ENCODE results near the gene INPP4B. TPM values are rescaled to one million over a fixed set of nuclear protein-coding genes. Genes with fewer than 3 reads are reported as not detected.

INPP4B gene
- total and polyA plus RNA-seq, 2 of the 4 experiments (the other 2 are of a cell fraction), result 1.8 to 14.0 TPM

- Histone ChIP-seq H3K56ac (ENCODE audit: extremely low read depth, insufficient read depth, low read length) (no peak overlapping the region), H4K20me1 (ENCODE audit: insufficient read depth, low read length) (no peaks in the 10 kb centered on the region), H3K27ac (ENCODE audit: insufficient read depth, low read length) (peak overlapping the region; percentile 13; the same call in 1 of the 2 replicates), H3K4ac (ENCODE audit: low read depth, low read length) (peak overlapping the region; percentile 48; the same call in 1 of the 2 replicates), H3K27me3 (ENCODE audit: control insufficient read depth, insufficient read depth, low read length) (no peaks in the 10 kb centered on the region), H3K9me1 (ENCODE audit: insufficient read depth, low read length) (peaks cover 5% of the 10 kb centered on the region), H3K9ac (ENCODE audit: low read depth, low read length) (no peak overlapping the region), H4K8ac (ENCODE audit: low read depth in 2 of 2, low read length in 2 of 2) (peak overlapping the region in 1 of 2 experiments; percentile 57; a peak in 1 of 4 replicates), H3K79me1 (ENCODE audit: low read depth in 1 of 2, low read length in 2 of 2) (no peaks in the 10 kb centered on the region), H3K36me3 (ENCODE audit: control insufficient read depth, insufficient read depth, low read length) (no peaks in the 10 kb centered on the region), H3K4me3 (ENCODE audit: insufficient read depth, low read depth, low read length) (no peak overlapping the region), H4K5ac (ENCODE audit: low read depth, low read length) (peak overlapping the region; percentile 63; the same call in 1 of the 2 replicates), H2BK120ac (ENCODE audit: low read depth, low read length) (peak overlapping the region; percentile 73; the same call in 1 of the 2 replicates), H3K14ac (replicated peaks; ENCODE audit: low read depth, low read length) (peak overlapping the region; percentile 86), H2BK5ac (ENCODE audit: low read depth, low read length, poor library complexity, severe bottlenecking) (peak overlapping the region; percentile 73), H2AFZ (replicated peaks; ENCODE audit: low read length, poor library complexity) (no peak overlapping the region), H3K4me2 (ENCODE audit: low read depth, low read length) (no peak overlapping the region), H3K4me1 (ENCODE audit: control insufficient read depth, insufficient read depth, low read length) (peaks cover 4% of the 10 kb centered on the region; the same call in 1 of the 2 replicates), H2BK20ac (ENCODE audit: low read depth, low read length) (no peak overlapping the region), H4K91ac (ENCODE audit: insufficient read depth, low read depth, low read length) (peak overlapping the region; percentile 66; the same call in 1 of the 2 replicates), H3K23ac (ENCODE audit: low read depth, low read length) (no peak overlapping the region), H2BK15ac (ENCODE audit: low read depth, low read length) (no peak overlapping the region; the same call in 2 of the 3 replicates), H2AK5ac (ENCODE audit: low read depth, low read length) (peak overlapping the region; percentile 75; the same call in 1 of the 2 replicates), H3K18ac (ENCODE audit: low read depth, low read length) (peak overlapping the region; percentile 81; the same call in 1 of the 2 replicates), H3K9me3 (ENCODE audit: control insufficient read depth, insufficient read depth, low read length) (no peaks in the 10 kb centered on the region), H2AK9ac (replicated peaks; ENCODE audit: low read depth, low read length, poor library complexity) (no peak overlapping the region)
- ChIA-PET POLR2A (ENCODE audit: unreplicated experiment) (no interaction called here), CTCF (no interaction called here)
- WGBS, 2 experiments (ENCODE audit: extremely low coverage in 2 of 2, insufficient read length in 1 of 2), result no CpG with 5 or more reads among the region's 4 CpGs
- in situ Hi-C loops (cut with MboI; ENCODE audit: low sequenced_read_pairs), result no loop called here
- dilution Hi-C loops (cut with HindIII; ENCODE audit: low sequenced_read_pairs, unreplicated experiment), result no loop called here
- TF ChIP-seq SMC3 (IDR thresholded peaks at IDR 0.05; ENCODE audit: low read depth, low read length) (no peak), BHLHE40 (IDR thresholded peaks at IDR 0.05; ENCODE audit: low read depth, low read length) (no peak), RFX5 (IDR thresholded peaks at IDR 0.05; ENCODE audit: low read depth, low read length) (no peak), RCOR1 (IDR thresholded peaks at IDR 0.05; ENCODE audit: insufficient replicate concordance, low read length) (no peak), USF2 (IDR thresholded peaks at IDR 0.05; ENCODE audit: low read depth, low read length) (no peak), ELK1 (IDR thresholded peaks at IDR 0.05; ENCODE audit: borderline replicate concordance, low read depth, low read length) (no peak), MAZ (IDR thresholded peaks at IDR 0.05; ENCODE audit: borderline replicate concordance, low read depth, low read length) (no peak), POLR2A (IDR thresholded peaks at IDR 0.05; ENCODE audit: low read depth, low read length) (no peak), CHD1 (IDR thresholded peaks at IDR 0.05; ENCODE audit: low read depth, low read length) (no peak), RAD21 (IDR thresholded peaks at IDR 0.05; ENCODE audit: low read length) (no peak), CTCF (conservative IDR thresholded peaks at IDR 0.05; ENCODE audit: low read depth, low read length) (no peak), FOS (IDR thresholded peaks at IDR 0.05; ENCODE audit: low read depth, low read length) (no peak), MXI1 (IDR thresholded peaks at IDR 0.05; ENCODE audit: borderline replicate concordance, low read depth, low read length) (no peak), MAFK (IDR thresholded peaks at IDR 0.05; ENCODE audit: low read depth, low read length) (no peak), NFE2L2 (IDR thresholded peaks at IDR 0.05; ENCODE audit: low read depth, low read length) (no peak), CEBPB (IDR thresholded peaks at IDR 0.05; ENCODE audit: low read depth, low read length) (no peak)
- intact Hi-C loops (cut with micrococcal nuclease), result no loop called here
- no peak for ATAC-seq (ENCODE audit: low read depth)
- no peak for DNase-seq
- no TSS peak for BruUV-seq (replicated peaks)
Measured at GRCh38 chr4:142818476-142818875, 27.6 kb downstream of the INPP4B start.
